H1 (cell line): ENCODE measurements around the gene ARHGAP15. TPM values are rescaled to one million over a fixed set of nuclear protein-coding genes. Genes with fewer than 3 reads are reported as not detected.

Experiments used
- CTCF ChIA-PET: fragments of 300-600 bp; sonication (Branson Sonifier 250); formaldehyde crosslinking; loops from one replicate; lab custom pipeline; 2021; ENCODE audit not compliant: partially characterized antibody; lab: Charles Lee
- POLR2A ChIA-PET: fragments of 300-600 bp; sonication (Branson Sonifier 250); formaldehyde crosslinking; loops from one replicate; lab custom pipeline; 2021; ENCODE audit warnings: inconsistent platforms; ENCODE audit not compliant: partially characterized antibody; lab: Charles Lee
- DNase-seq, 2 experiments: peaks; one replicate each; pipeline versions ENCODE4 v3.0.0 to v3.0.0-alpha.2; 2010 to 2022; ENCODE audit warnings: low spot score in 2 of 2, low read depth in 1 of 2, mixed read lengths in 1 of 2
- FAIRE-seq: peaks from 2 replicates; lab custom pipeline; 2011; peaks lifted over from hg19 to GRCh38; lab: Jason Lieb, UNC
- H2AFZ ChIP-seq: 2 replicates; pipeline ENCODE4 v1.8.1; 2012; ENCODE audit warnings: low read length, inconsistent platforms
- H2AK5ac ChIP-seq: 2 replicates; pipeline ENCODE4 v1.6.1; 2013; ENCODE audit warnings: low read depth, low read length
- H2BK120ac ChIP-seq: replicated peaks from 2 replicates; pipeline ENCODE3; 2013; ENCODE audit warnings: low read depth, low read length, inconsistent platforms
- H2BK12ac ChIP-seq: 2 replicates; pipeline ENCODE4 v1.6.1; 2013; ENCODE audit warnings: low read depth, low read length
- H2BK15ac ChIP-seq: 2 replicates; pipeline ENCODE4 v1.6.1; 2013; ENCODE audit warnings: low read length
- H2BK20ac ChIP-seq: 2 replicates; pipeline ENCODE4 v1.6.1; 2013; ENCODE audit warnings: low read length
- H2BK5ac ChIP-seq: 2 replicates; pipeline ENCODE4 v1.6.1; 2013; ENCODE audit warnings: low read depth, low read length
- H3K14ac ChIP-seq: 2 replicates; pipeline ENCODE4 v1.6.1; 2013; ENCODE audit warnings: inconsistent platforms; ENCODE audit not compliant: insufficient read length
- H3K18ac ChIP-seq: 2 replicates; pipeline ENCODE4 v1.6.1; 2013; ENCODE audit warnings: low read length; ENCODE audit errors: extremely low read depth
- H3K23ac ChIP-seq: 2 replicates; pipeline ENCODE4 v1.6.1; 2013; ENCODE audit warnings: inconsistent platforms; ENCODE audit not compliant: insufficient read length
- H3K23me2 ChIP-seq: 2 replicates; pipeline ENCODE4 v1.6.1; 2013; ENCODE audit warnings: low read depth, low read length
- H3K27ac ChIP-seq: 2 replicates; pipeline ENCODE4 v1.6.1; 2011; ENCODE audit warnings: low read depth, low read length, inconsistent platforms
- H3K27me3 ChIP-seq, 4 experiments: replicated peaks in 1 of 4; 1 replicate in 1 of 4; 2 replicates in 3 of 4; pipeline versions ENCODE4 v1.6.1 to v1.8.1; 2011 to 2013; ENCODE audit warnings: low read length in 3 of 4, mild to moderate bottlenecking in 3 of 4, inconsistent platforms in 2 of 4, mixed read lengths in 2 of 4, moderate library complexity in 1 of 4; ENCODE audit not compliant: control insufficient read depth in 3 of 4, insufficient read depth in 3 of 4; ENCODE audit errors: extremely low read depth in 1 of 4
- H3K36me3 ChIP-seq, 4 experiments: 2 replicates each; pipeline versions ENCODE4 v1.6.1 to v1.8.1; 2011 to 2013; ENCODE audit warnings: mild to moderate bottlenecking in 4 of 4, low read length in 3 of 4, moderate library complexity in 2 of 4, control low read depth in 1 of 4, inconsistent platforms in 1 of 4; ENCODE audit not compliant: insufficient read depth in 4 of 4, control insufficient read depth in 2 of 4
- H3K4ac ChIP-seq: replicated peaks from 2 replicates; pipeline ENCODE3; 2013; ENCODE audit warnings: low read length, low read depth, mixed read lengths, inconsistent platforms; ENCODE audit not compliant: insufficient read length
- H3K4me1 ChIP-seq, 4 experiments: replicated peaks in 1 of 4; 1 replicate in 1 of 4; 2 replicates in 3 of 4; pipeline versions ENCODE4 v1.6.1 to v1.8.1; 2011 to 2013; ENCODE audit warnings: low read length in 3 of 4, inconsistent platforms in 2 of 4, mixed read lengths in 1 of 4; ENCODE audit not compliant: insufficient read depth in 4 of 4, control insufficient read depth in 3 of 4
- H3K4me2 ChIP-seq, 2 experiments: 2 replicates each; pipeline versions ENCODE4 v1.6.1 to v1.8.1; 2011 to 2013; ENCODE audit warnings: low read depth in 2 of 2, low read length in 2 of 2, control low read depth in 1 of 2, inconsistent platforms in 1 of 2, mild to moderate bottlenecking in 1 of 2; ENCODE audit not compliant: insufficient read depth in 1 of 2
- H3K4me3 ChIP-seq, 4 experiments: fragments of 200-600, 300-600 bp in 1 of 4; sonication (generic), shearing (Covaris generic), sonication (Bioruptor Twin) in 1 of 4; 2 replicates each; pipeline versions ENCODE4 v1.5.1 to v1.8.1; 2011 to 2016; ENCODE audit warnings: low read length in 4 of 4, low read depth in 3 of 4, control low read depth in 2 of 4, inconsistent platforms in 2 of 4, mild to moderate bottlenecking in 2 of 4, mixed read lengths in 1 of 4, moderate library complexity in 1 of 4; ENCODE audit not compliant: insufficient read depth in 2 of 4; ENCODE audit errors: extremely low read depth in 1 of 4
- H3K56ac ChIP-seq: replicated peaks from 2 replicates; pipeline ENCODE3; 2013; ENCODE audit warnings: low read depth, mild to moderate bottlenecking, mixed read lengths, low read length, inconsistent platforms; ENCODE audit not compliant: insufficient read length
- H3K79me1 ChIP-seq: 2 replicates; pipeline ENCODE4 v1.6.1; 2013; ENCODE audit warnings: low read depth, low read length, control low read depth
- H3K79me2 ChIP-seq, 2 experiments: 2 replicates each; pipeline versions ENCODE4 v1.6.1 to v1.8.1; 2012 to 2013; ENCODE audit warnings: low read length in 2 of 2, mild to moderate bottlenecking in 2 of 2, inconsistent platforms in 1 of 2; ENCODE audit not compliant: insufficient read depth in 2 of 2, control insufficient read depth in 1 of 2
- H3K9ac ChIP-seq, 4 experiments: replicated peaks in 1 of 4; 1 replicate in 1 of 4; 2 replicates in 3 of 4; pipeline versions ENCODE4 v1.6.1 to v1.8.1; 2011 to 2013; ENCODE audit warnings: low read depth in 3 of 4, low read length in 3 of 4, control low read depth in 2 of 4, mild to moderate bottlenecking in 2 of 4, moderate library complexity in 2 of 4, inconsistent platforms in 1 of 4; ENCODE audit errors: extremely low read depth in 1 of 4
- H3K9me3 ChIP-seq, 2 experiments: 2 replicates each; pipeline versions ENCODE4 v1.6.1 to v1.8.1; 2012 to 2013; ENCODE audit warnings: mild to moderate bottlenecking in 2 of 2, moderate library complexity in 2 of 2, control low read depth in 1 of 2, inconsistent platforms in 1 of 2, low read depth in 1 of 2, low read length in 1 of 2, mixed read lengths in 1 of 2; ENCODE audit not compliant: insufficient read depth in 2 of 2
- H4K20me1 ChIP-seq, 2 experiments: replicated peaks in 1 of 2; 2 replicates each; pipeline versions ENCODE3 to v1.8.1; 2011 to 2013; ENCODE audit warnings: inconsistent platforms in 2 of 2, low read length in 2 of 2, mild to moderate bottlenecking in 1 of 2; ENCODE audit not compliant: insufficient read depth in 2 of 2, control insufficient read depth in 1 of 2
- H4K5ac ChIP-seq: 2 replicates; pipeline ENCODE4 v1.6.1; 2013; ENCODE audit warnings: low read length, low read depth, mixed read lengths, inconsistent platforms; ENCODE audit not compliant: insufficient read length
- H4K8ac ChIP-seq: 2 replicates; pipeline ENCODE4 v1.8.0; 2013; ENCODE audit warnings: mild to moderate bottlenecking, moderate library complexity, low read length, inconsistent platforms; ENCODE audit not compliant: insufficient read depth; ENCODE audit errors: extremely low read depth
- H4K91ac ChIP-seq: replicated peaks from 2 replicates; pipeline ENCODE3; 2013; ENCODE audit warnings: low read length, mixed read lengths, inconsistent platforms; ENCODE audit not compliant: insufficient read length
- BACH1 ChIP-seq: IDR thresholded peaks from 2 replicates; pipeline ENCODE4 v1.6.1; 2012; ENCODE audit warnings: low read length, improper control_type of control experiment
- BCL11A ChIP-seq, 2 experiments: IDR thresholded peaks; one replicate each; pipeline ENCODE4 v1.6.1; 2011; ENCODE audit warnings: low read depth in 2 of 2, low read length in 2 of 2, mild to moderate bottlenecking in 2 of 2
- CBX5 ChIP-seq: fragments of 300-800, 300-1000 bp; sonication (generic); IDR thresholded peaks from 2 replicates; pipeline ENCODE4 v1.7.1; 2016; ENCODE audit warnings: antibody characterized with exemption, low read length, low read depth
- GABPA ChIP-seq: IDR thresholded peaks from 2 replicates; pipeline ENCODE4 v1.6.1; 2011; ENCODE audit warnings: mild to moderate bottlenecking, low read length, moderate library complexity, borderline replicate concordance; ENCODE audit not compliant: insufficient read depth
- GTF2F1 ChIP-seq: IDR thresholded peaks from 2 replicates; pipeline ENCODE4 v1.6.1; 2012; ENCODE audit warnings: low read depth, low read length, improper control_type of control experiment, borderline replicate concordance
- KDM4A ChIP-seq: IDR thresholded peaks from one replicate; pipeline ENCODE4 v1.7.1; 2012; ENCODE audit warnings: low read depth, mild to moderate bottlenecking, moderate library complexity, low read length, inconsistent platforms; ENCODE audit not compliant: severe bottlenecking
- MAFK ChIP-seq: IDR thresholded peaks from 2 replicates; pipeline ENCODE4 v1.6.1; 2012; ENCODE audit warnings: low read depth, mild to moderate bottlenecking, improper control_type of control experiment, low read length
- POLR2AphosphoS5 ChIP-seq: IDR thresholded peaks from 2 replicates; pipeline ENCODE4 v1.6.1; 2011; ENCODE audit warnings: low read depth, low read length
- POU5F1 ChIP-seq: IDR thresholded peaks from 2 replicates; pipeline ENCODE4 v1.6.1; 2011; ENCODE audit warnings: low read depth, mild to moderate bottlenecking, low read length, moderate library complexity
- RXRA ChIP-seq: IDR thresholded peaks from 2 replicates; pipeline ENCODE4 v1.6.1; 2011; ENCODE audit warnings: low read depth, mild to moderate bottlenecking, low read length, moderate library complexity; ENCODE audit not compliant: insufficient read depth
- SIX5 ChIP-seq: IDR thresholded peaks from 2 replicates; pipeline ENCODE4 v1.6.1; 2011; ENCODE audit warnings: mild to moderate bottlenecking, low read depth, low read length
- SP2 ChIP-seq: IDR thresholded peaks from 2 replicates; pipeline ENCODE4 v1.6.1; 2012; ENCODE audit warnings: mild to moderate bottlenecking, low read length, inconsistent platforms
- SUZ12 ChIP-seq: fragments of 200-600 bp; sonication (generic); IDR thresholded peaks from 2 replicates; pipeline ENCODE4 v1.6.1; 2012; ENCODE audit warnings: mild to moderate bottlenecking, inconsistent platforms, low read length, moderate library complexity, mixed read lengths
- TCF12 ChIP-seq: IDR thresholded peaks from 2 replicates; pipeline ENCODE4 v1.6.1; 2011; ENCODE audit warnings: low read depth, mild to moderate bottlenecking, low read length
- ZNF274 ChIP-seq: IDR thresholded peaks from 2 replicates; pipeline ENCODE4 v1.7.0; 2012; ENCODE audit warnings: low read length, borderline replicate concordance; ENCODE audit errors: extremely low read depth
- WGBS, 2 experiments: shearing (Covaris generic) in 1 of 2; methylation state at CpG; one replicate each; pipeline versions ENCODE4 v1.1.6 to v1.1.7; 2013 to 2015; ENCODE audit warnings: low lambda C conversion rate in 2 of 2, mixed read lengths in 2 of 2, inconsistent platforms in 1 of 2, low coverage in 1 of 2, missing lambda C conversion rate in 1 of 2; ENCODE audit not compliant: insufficient replicate concordance in 2 of 2, insufficient coverage in 1 of 2, insufficient read length in 1 of 2; ENCODE audit errors: extremely low coverage in 1 of 2, missing lambda C conversion rate in 1 of 2; 5-methylcytosine and 5-hydroxymethylcytosine counted together
- polyA plus RNA-seq, 7 experiments: library from polyadenylated mRNA; depleted of rRNA in 3 of 7; stranded (reverse) in 5 of 7; unstranded in 2 of 7; fragments of >200 nt in 5 of 7; fragments of 200-250 nt in 2 of 7; gene quantifications; 1 replicate in 5 of 7; 2 replicates in 1 of 7; 4 replicates in 1 of 7; pipeline versions ENCODE4 v1.2.1 to v1.2.3, GENCODE V29; 2011 to 2013; ENCODE audit warnings: missing spikeins in 2 of 7, mixed read lengths in 2 of 7
- total RNA-seq: library from RNA; stranded (reverse); fragmentation: NEBNext Ultra II Directional; extraction: Animal tissue kit (Norgen Biotek cat#: 25700); gene quantifications from 2 replicates; pipeline ENCODE4 v1.2.1, GENCODE V29; 2021
- TF ChIP-seq, protein P1 (sequence below): IDR thresholded peaks from 2 replicates; pipeline ENCODE4 v1.6.1; 2012; ENCODE audit warnings: inconsistent platforms

Gene ARHGAP15
- total and polyA plus RNA-seq, 2 of the 8 experiments (the other 6 are each of a cell fraction or from before 2014, with no cell fraction given): not detected

GRCh38 chr2:143545949-143546255 is 416.7 kb downstream of the ARHGAP15 start:
- no peak overlapping the region for H2BK20ac ChIP-seq
- no peak overlapping the region for H3K4me3 ChIP-seq
- no peak overlapping the region for H2BK12ac ChIP-seq
- H3K56ac ChIP-seq: no peak overlapping the region
- H3K27ac ChIP-seq: no peak overlapping the region
- H2AFZ ChIP-seq: peak overlapping the region; percentile 97; the same call in 1 of the 2 replicates
- ChIA-PET CTCF (interaction anchor here (1.3 kb wide), 1 partner anchor 33 kb away, joined by 3 read pairs; no protein-coding TSS in a partner anchor), POLR2A (no interaction called here)
- no peaks in the 10 kb centered on the region for H3K79me2 ChIP-seq
- no peak overlapping the region for H4K5ac ChIP-seq
- no peak overlapping the region for H3K4ac ChIP-seq
- 75% methylated on average over 4 of the region's 4 CpGs; no CpG with 5 or more reads in 1 of the 2 experiments for WGBS, 2 experiments
- no peak overlapping the region for H4K91ac ChIP-seq
- TF ChIP-seq BCL11A (IDR thresholded peaks at IDR 0.05; ENCODE audit: low read depth in 2 of 2, low read length in 2 of 2): no peak
- no peak for TF ChIP-seq ZNF274
- TF ChIP-seq BACH1: no peak
- TF ChIP-seq SIX5: no peak
- TF ChIP-seq, protein P1, sequence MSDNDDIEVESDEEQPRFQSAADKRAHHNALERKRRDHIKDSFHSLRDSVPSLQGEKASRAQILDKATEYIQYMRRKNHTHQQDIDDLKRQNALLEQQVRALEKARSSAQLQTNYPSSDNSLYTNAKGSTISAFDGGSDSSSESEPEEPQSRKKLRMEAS: no peak
- no peak for TF ChIP-seq GTF2F1
- TF ChIP-seq KDM4A: no peak
- TF ChIP-seq SUZ12: no peak
- TF ChIP-seq POU5F1: no peak
- TF ChIP-seq GABPA: no peak
- TF ChIP-seq MAFK: no peak
- TF ChIP-seq TCF12: no peak
- TF ChIP-seq RXRA: no peak
- no peak for TF ChIP-seq CBX5
- TF ChIP-seq SP2: no peak
- TF ChIP-seq POLR2AphosphoS5: no peak
- H3K23me2 ChIP-seq: no peaks in the 10 kb centered on the region; the same call in 1 of the 2 replicates
- no peak overlapping the region for H2BK15ac ChIP-seq
- no peaks in the 10 kb centered on the region for H3K27me3 ChIP-seq
- H2BK120ac ChIP-seq: no peak overlapping the region
- H3K9me3 ChIP-seq: peaks cover 8% of the 10 kb centered on the region in 2 experiments; a peak in 2 of 4 replicates
- no peak overlapping the region for H3K14ac ChIP-seq
- H3K23ac ChIP-seq: no peak overlapping the region
- DNase-seq (no peak), FAIRE-seq (no peak)
- no peak overlapping the region for H3K18ac ChIP-seq
- H3K4me1 ChIP-seq: peaks cover 0 to 11% (median 0%) of the 10 kb centered on the region in 4 experiments; a peak in 1 of 7 replicates
- no peaks in the 10 kb centered on the region for H3K36me3 ChIP-seq
- no peak overlapping the region for H2AK5ac ChIP-seq
- H3K79me1 ChIP-seq: no peaks in the 10 kb centered on the region
- no peak overlapping the region for H4K8ac ChIP-seq
- H2BK5ac ChIP-seq: no peak overlapping the region
- no peaks in the 10 kb centered on the region for H4K20me1 ChIP-seq
- H3K9ac ChIP-seq: no peak overlapping the region
- 0 out of 4 replicates have a peak overlapping the region, but pooled peaks of 1 of the 2 experiments have one; percentile 17 for H3K4me2 ChIP-seq
